Gastroesophageal sphincter (tissue), 3 donors: Measurements from ENCODE around the gene VTA1.

Source experiments
- EP300 ChIP-seq: sonication (generic); formaldehyde crosslinking; IDR thresholded peaks from one replicate; pipeline ENCODE4 v1.6.1; 2017; ENCODE audit warnings: antibody characterized with exemption, mild to moderate bottlenecking
- POLR2AphosphoS5 ChIP-seq: sonication (generic); formaldehyde crosslinking; IDR thresholded peaks from one replicate; pipeline ENCODE4 v1.6.1; 2017; ENCODE audit warnings: antibody characterized with exemption
- TF ChIP-seq, protein P1 (sequence below), 4 experiments: fragments of 200-600 bp in 2 of 4; fragments of 450-650 bp in 2 of 4; sonication (generic) in 1 of 4; IDR thresholded peaks; one replicate each; pipeline ENCODE4 v1.5.1; 2017 to 2019; ENCODE audit warnings: antibody characterized with exemption in 4 of 4, mild to moderate bottlenecking in 2 of 4, moderate library complexity in 2 of 4

DNA sequence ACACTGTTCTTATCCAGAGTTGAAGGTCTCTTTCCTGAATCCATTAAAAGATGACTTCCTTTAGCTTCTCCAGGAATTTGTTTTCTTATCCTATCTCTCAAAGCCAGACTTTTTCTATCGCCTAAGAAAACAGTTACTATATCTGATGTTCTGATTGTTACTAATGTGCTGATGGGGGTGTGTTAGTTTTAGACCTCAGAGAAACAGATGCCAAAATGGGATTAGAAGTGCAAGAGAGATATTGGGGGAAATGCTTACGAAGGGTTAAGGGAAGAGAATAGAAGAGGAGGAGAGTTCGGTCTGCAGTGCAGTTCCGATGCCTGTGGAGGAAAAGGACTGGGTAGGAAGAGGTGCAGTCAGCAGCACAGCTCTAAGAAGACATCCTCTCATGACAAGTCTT, 119.0 kb downstream of the VTA1 start:
- TF ChIP-seq, protein P1, sequence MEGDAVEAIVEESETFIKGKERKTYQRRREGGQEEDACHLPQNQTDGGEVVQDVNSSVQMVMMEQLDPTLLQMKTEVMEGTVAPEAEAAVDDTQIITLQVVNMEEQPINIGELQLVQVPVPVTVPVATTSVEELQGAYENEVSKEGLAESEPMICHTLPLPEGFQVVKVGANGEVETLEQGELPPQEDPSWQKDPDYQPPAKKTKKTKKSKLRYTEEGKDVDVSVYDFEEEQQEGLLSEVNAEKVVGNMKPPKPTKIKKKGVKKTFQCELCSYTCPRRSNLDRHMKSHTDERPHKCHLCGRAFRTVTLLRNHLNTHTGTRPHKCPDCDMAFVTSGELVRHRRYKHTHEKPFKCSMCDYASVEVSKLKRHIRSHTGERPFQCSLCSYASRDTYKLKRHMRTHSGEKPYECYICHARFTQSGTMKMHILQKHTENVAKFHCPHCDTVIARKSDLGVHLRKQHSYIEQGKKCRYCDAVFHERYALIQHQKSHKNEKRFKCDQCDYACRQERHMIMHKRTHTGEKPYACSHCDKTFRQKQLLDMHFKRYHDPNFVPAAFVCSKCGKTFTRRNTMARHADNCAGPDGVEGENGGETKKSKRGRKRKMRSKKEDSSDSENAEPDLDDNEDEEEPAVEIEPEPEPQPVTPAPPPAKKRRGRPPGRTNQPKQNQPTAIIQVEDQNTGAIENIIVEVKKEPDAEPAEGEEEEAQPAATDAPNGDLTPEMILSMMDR (IDR thresholded peaks at IDR 0.05): no peak
- TF ChIP-seq EP300 (no peak), POLR2AphosphoS5 (no peak)
